Stomach smooth muscle (tissue), 2 donors: Measurements from ENCODE around the gene LTB4R2.

Experiments used
- H3K27ac ChIP-seq: one replicate; pipeline ENCODE4 v1.7.0; 2013; ENCODE audit warnings: mild to moderate bottlenecking, low read length, inconsistent platforms
- H3K27me3 ChIP-seq, 2 donors: one replicate each; pipeline ENCODE4 v1.7.0; 2013; ENCODE audit warnings: low read length in 2 of 2; ENCODE audit not compliant: insufficient read depth in 2 of 2, control insufficient read depth in 1 of 2
- H3K36me3 ChIP-seq, 2 donors: one replicate each; pipeline ENCODE4 v1.7.0; 2013; ENCODE audit warnings: low read length in 2 of 2; ENCODE audit not compliant: control insufficient read depth in 2 of 2, insufficient read depth in 2 of 2
- H3K4me1 ChIP-seq: one replicate; pipeline ENCODE4 v1.7.0; 2013; ENCODE audit warnings: low read length; ENCODE audit not compliant: control insufficient read depth, insufficient read depth
- H3K4me3 ChIP-seq, 2 donors: one replicate each; pipeline ENCODE4 v1.7.0; 2013; ENCODE audit warnings: low read length in 2 of 2
- H3K9ac ChIP-seq, 2 donors: one replicate each; pipeline ENCODE4 v1.7.0; 2013; ENCODE audit warnings: low read length in 2 of 2, mild to moderate bottlenecking in 1 of 2
- H3K9me3 ChIP-seq, 2 donors: one replicate each; pipeline ENCODE4 v1.7.0; 2013; ENCODE audit warnings: low read length in 2 of 2; ENCODE audit not compliant: control insufficient read depth in 2 of 2
- donor health status: healthy.
- donor health status: Pancreatic carcinoma.

The LTB4R2 gene

DNA sequence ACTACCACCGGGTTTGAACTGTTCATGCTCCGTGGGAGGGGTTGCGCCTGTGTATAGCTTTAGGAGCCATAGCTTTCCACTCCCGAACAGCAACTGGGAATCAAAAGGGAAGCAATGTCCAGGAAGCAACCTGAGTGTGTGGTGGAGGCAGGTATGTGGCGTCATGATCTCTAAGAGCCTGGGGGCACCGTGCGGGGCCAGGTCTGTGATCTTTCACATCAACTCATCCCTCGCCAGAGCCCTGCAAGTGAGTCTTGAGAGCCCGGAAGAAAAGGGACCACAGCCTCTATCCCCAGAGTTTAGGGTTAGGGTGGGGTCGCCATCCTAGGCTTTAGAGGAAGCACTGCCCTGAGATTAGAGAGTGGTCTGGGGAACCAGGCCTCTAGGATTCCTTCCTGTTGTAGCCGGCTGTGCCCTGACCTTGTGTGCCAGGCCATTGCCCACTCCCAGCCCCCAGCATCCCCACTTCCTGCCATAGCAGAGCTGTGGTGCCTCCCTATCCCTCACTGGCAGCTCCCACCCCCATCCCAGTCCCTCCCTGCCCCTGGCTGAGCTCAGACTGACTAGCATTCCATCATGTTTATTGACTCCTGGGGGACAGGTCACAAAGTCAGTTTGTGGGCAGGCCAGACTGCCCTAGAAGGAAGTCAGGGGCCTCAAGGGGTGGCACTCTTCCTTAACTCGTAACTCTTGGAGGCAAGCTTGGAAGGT is 25.7 kb downstream of the LTB4R2 start:
- no peak overlapping the region for H3K9ac ChIP-seq
- H3K4me3 ChIP-seq, result peak overlapping the region in 1 of 2 donors; percentile 64
- peaks cover 30% of the 10 kb centered on the region for H3K4me1 ChIP-seq
- H3K27ac ChIP-seq, result no peak overlapping the region
- H3K36me3 ChIP-seq, result no peaks in the 10 kb centered on the region
- H3K9me3 ChIP-seq, result no peaks in the 10 kb centered on the region
- peaks cover 46 to 50% of the 10 kb centered on the region in 2 donors for H3K27me3 ChIP-seq

DNA sequence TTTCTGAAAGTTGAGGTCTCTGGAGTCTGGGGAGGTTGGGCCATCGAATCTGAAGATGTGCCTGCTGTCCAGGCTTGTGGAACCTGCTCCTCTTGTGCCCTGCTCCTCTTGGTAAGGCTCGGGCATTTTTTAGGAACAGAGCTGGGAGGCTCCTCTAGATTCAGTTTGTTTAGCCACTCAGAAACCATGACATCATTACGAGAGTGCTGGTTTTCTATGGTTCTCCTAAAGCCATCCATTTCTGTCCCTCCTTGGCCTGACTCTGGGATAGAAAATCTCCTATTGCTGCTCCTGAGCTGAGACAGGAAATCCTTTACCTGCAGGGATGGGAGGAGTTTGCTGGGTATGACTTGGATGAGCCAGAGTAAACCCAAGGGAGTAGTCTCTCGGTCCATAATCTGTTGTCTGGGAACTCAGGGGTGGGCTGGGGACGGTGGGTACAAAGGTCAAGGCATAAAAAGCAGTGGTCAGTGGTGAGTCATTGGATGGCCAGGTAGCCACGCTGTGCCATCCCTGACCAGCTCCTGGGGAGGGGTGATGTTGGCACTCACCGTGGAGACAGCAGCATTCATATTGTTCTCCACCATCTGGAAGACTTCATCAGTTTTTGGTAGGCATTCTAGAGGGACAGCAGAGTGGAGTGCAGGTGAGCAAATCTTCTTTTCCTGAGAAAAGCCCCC is 27.3 kb downstream of the LTB4R2 start:
- Histone ChIP-seq H3K9me3 (no peaks in the 10 kb centered on the region), H3K4me3 (no peak overlapping the region), H3K36me3 (no peaks in the 10 kb centered on the region), H3K4me1 (peaks cover 22% of the 10 kb centered on the region), H3K9ac (no peak overlapping the region), H3K27me3 (peaks cover 42 to 48% of the 10 kb centered on the region in 2 donors), H3K27ac (no peak overlapping the region)

DNA sequence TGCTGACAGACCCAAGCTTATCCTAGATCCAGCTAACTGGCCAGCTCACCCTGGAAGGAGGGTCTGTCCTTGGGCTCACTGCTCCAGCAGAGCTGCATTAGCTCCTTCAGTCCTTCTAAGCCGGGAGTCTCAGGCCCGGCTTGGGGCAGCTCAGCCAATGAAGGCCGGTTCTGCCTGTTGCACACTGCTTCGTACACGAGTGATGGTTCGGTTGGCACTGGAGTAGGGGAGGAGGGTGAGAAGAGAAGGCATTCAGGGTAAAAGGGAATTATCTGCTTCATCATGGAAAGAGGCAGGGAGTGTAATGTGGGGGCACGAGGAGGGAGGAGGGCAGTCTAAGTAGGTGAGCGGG is 27.9 kb downstream of the LTB4R2 start:
- Histone ChIP-seq H3K4me1 (peaks cover 17% of the 10 kb centered on the region), H3K4me3 (no peak overlapping the region)

DNA sequence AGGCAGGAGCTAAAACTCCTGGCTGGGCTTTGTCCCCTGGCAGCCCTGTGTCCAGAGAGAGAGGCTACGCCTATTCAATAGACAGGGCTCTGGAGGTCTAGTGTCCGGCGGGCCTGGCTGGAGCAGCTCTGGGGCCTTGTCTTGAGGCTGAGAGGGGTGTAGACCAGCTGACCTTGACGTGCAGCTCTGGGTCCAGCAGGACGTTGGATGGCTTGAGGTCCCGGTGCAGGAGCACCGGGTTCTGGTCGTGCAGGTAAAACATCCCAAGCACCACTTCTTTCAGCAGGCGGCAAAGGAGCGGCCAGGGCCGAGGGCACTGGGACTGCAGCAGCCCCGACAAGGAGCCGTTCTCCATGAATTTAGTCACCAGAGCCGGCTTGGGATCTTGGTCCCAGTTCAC is 28.9 kb downstream of the LTB4R2 start:
- Histone ChIP-seq H3K9ac (no peak overlapping the region), H3K4me1 (peaks cover 10% of the 10 kb centered on the region), H3K27me3 (peaks cover 34 to 38% of the 10 kb centered on the region in 2 donors), H3K4me3 (peak overlapping the region; percentile 46 to 61), H3K9me3 (no peaks in the 10 kb centered on the region), H3K36me3 (no peaks in the 10 kb centered on the region), H3K27ac (peak overlapping the region; percentile 24)

More for the DNA sequence above, 27.9 kb downstream of the LTB4R2 start:
- H3K27ac ChIP-seq, result no peak overlapping the region
- H3K27me3 ChIP-seq, result peaks cover 36 to 43% of the 10 kb centered on the region in 2 donors
- no peaks in the 10 kb centered on the region for H3K9me3 ChIP-seq
- H3K9ac ChIP-seq, result no peak overlapping the region
- H3K36me3 ChIP-seq, result no peaks in the 10 kb centered on the region

DNA sequence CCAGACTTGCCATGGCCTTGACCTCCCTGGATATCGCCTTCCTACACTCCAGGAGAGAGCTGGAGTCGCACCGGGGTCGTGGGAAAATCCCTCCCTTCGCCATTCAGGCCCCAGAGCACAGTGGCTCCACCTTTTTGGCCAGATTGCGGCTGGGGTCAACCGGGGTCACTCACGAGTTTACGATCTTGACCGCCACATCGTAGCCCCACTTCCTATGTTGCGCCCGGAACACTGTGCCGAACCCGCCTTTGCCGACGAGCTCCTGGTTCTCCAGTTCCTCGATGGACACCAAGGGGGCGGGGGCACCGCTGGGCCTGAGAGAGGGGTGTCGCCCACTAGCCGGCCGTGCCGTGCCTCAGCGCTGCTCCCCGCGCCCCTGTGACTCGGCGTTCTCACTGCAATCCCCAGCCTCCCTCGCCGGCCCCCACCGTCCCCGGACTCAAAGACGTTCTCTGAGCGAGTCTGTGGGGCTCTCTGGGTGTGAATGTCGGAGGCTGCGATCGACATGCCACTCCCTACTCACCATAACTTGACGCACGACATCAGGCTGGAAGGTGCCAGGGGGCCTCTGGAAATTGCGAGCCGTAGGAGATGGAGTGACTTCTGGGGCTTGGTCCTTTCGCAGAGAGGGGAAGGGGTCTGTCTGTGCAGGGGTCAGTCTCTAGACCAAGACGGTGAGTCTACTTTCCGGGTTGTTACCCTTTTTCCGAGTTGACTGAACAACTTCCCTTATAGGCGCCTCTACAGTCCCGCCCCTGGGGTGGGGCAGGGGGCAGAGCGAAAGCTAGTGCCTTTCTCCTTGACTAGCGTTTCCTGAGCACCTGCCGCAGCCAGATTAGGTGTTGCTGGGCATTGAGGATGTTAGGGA is 29.6 kb downstream of the LTB4R2 start, which contains the start of gene RIPK3:
Gene RIPK3 (minus strand): TSS at position 708 of the 868 bp plus-strand sequence. CDS start 165 bp downstream, at position 543.
- Histone ChIP-seq H3K4me1 (peaks cover 4% of the 10 kb centered on the region), H3K4me3 (peak within 1 kb of the TSS; percentile 46 to 61), H3K9ac (no peak within 1 kb of the TSS), H3K27me3 (peaks cover 28 to 32% of the 10 kb centered on the region in 2 donors), H3K9me3 (no peaks in the 10 kb centered on the region), H3K27ac (peak within 1 kb of the TSS; percentile 24), H3K36me3 (no peaks in the 10 kb centered on the region)

DNA sequence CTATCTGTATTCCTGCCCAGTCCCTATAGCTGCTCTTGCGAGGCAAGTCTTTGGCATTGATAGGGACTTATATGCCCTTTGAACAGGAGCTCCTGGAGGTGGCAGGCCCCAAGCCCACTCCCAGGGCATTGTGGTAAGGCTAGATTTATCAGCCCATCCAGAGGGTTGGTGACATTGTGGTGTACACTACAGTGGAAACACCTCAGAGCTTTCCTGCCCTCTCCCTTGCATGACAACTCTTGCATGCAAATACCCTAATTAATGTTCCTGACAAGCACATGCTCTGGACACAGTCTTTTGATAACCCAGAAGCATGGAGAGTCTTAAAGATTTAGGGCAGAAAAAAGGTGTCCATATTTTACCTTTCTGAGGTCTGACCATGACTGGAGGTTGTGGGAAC is 30.7 kb downstream of the LTB4R2 start:
- Histone ChIP-seq H3K9ac (no peak overlapping the region), H3K36me3 (no peaks in the 10 kb centered on the region), H3K4me3 (no peak overlapping the region), H3K27me3 (peaks cover 17 to 24% of the 10 kb centered on the region in 2 donors), H3K4me1 (peaks cover 2% of the 10 kb centered on the region), H3K27ac (no peak overlapping the region), H3K9me3 (no peaks in the 10 kb centered on the region)

DNA sequence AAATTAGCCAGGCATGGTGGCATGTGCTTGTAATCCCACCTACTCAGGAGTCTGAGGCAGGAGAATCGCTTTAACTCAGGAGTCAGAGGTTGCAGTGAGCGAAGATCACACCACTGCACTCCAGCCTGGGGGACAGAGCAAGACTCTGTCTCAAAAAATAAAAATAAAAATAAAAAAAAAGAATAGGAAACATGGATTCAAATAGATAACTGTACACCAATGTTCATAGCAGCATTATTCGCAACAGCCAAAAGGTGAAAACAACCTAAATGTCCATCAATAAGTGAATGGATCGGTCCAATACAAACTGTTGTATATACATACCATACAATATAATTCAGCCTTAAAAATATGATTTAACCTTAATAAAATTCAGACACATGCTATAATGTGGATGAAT is 32.9 kb downstream of the LTB4R2 start:
- Histone ChIP-seq H3K9me3 (no peaks in the 10 kb centered on the region), H3K4me3 (no peak overlapping the region), H3K9ac (no peak overlapping the region), H3K27me3 (peaks cover 11 to 12% of the 10 kb centered on the region in 2 donors), H3K4me1 (peaks cover 2% of the 10 kb centered on the region), H3K36me3 (no peaks in the 10 kb centered on the region), H3K27ac (no peak overlapping the region)

DNA sequence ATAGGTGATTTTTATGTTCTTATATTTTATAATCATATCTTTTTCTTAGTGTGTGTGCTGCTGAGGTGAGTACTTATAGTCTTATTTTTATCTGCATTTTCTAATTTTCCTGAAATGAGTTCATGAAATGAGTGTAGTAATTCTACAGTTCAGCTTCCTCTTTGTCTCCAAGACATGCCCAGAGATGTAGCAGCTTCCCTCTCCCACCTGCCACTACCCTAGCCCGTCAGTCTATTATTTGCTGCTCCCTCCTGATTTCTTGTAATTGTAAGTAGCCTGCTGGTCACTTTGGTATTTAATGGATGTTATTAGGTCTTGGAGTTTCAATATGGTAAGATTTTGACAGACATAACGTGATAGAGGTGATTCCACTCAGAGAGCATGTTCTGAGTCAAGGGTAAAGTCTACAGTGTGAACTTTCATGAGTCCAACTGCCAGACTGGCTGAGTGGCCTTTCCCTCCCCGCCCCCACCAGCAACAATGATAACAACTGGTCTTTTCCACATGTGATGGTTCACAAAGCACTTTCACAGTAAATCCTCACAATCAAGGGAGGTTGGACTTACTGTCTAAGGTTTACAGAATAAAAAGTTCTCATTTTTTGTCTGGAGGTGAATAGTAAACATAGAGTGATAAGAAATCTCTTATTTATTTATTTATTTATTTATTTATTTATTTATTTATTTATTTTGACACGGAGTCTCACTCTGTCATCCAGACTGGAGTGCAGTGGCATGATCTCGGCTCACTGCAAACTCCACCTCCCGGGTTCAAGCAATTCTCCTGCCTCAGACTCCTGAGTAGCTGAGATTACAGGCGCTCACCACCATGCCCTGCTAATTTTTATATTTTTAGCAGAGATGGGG is 34.1 kb downstream of the LTB4R2 start:
- H3K9me3 ChIP-seq, result no peaks in the 10 kb centered on the region

DNA sequence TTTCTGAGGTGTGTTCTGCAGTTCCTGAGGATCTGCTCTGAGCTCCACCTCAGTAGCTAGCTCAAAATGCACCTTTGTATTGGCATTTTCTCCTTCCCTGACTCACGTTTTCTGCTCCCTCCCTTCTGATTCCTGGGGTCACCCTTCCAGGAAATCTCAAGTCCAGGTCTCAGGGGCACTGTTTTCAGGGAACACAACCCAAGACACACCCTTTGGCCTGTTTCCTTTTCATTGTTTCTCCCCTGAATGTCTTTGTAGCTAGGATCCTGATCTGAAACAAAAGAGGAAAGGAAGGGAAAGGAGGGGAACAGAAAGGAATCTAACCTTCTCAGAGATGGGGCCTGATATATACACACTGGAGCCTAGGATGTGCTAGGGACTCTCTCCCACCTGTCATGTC is 37.2 kb downstream of the LTB4R2 start:
- H3K27me3 ChIP-seq, result peaks cover 0 to 11% of the 10 kb centered on the region in 2 donors
- H3K27ac ChIP-seq, result no peak overlapping the region
- H3K4me1 ChIP-seq, result no peaks in the 10 kb centered on the region
- H3K36me3 ChIP-seq, result no peaks in the 10 kb centered on the region
- no peaks in the 10 kb centered on the region for H3K9me3 ChIP-seq
- no peak overlapping the region for H3K4me3 ChIP-seq
- no peak overlapping the region for H3K9ac ChIP-seq

More for the DNA sequence above, 34.1 kb downstream of the LTB4R2 start:
- H3K4me3 ChIP-seq, result no peak overlapping the region
- peaks cover 7 to 9% of the 10 kb centered on the region in 2 donors for H3K27me3 ChIP-seq
- H3K36me3 ChIP-seq, result no peaks in the 10 kb centered on the region
- H3K4me1 ChIP-seq, result peaks cover 2% of the 10 kb centered on the region
- no peak overlapping the region for H3K9ac ChIP-seq
- H3K27ac ChIP-seq, result no peak overlapping the region

DNA sequence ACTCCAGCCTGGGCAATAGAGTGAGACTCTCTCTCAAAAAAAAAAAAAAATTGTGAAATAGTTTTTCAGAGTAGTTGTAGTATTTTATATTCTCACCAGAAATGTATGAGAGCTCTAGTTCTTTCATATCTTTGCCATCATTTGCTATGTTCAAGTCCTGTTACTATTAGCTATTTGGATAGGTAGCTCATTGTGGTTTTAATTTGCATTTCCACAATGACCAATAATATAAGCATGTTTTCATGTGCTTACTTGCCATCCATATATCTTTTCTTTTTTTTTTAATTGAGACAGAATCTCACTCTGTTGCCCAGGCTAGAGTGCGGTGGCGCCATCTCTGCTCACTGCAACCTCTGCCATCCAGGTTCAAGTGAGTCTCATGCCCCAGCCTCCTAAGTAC is 38.2 kb downstream of the LTB4R2 start:
- no peaks in the 10 kb centered on the region for H3K4me1 ChIP-seq
- no peak overlapping the region for H3K9ac ChIP-seq
- H3K27ac ChIP-seq, result no peak overlapping the region
- H3K27me3 ChIP-seq, result peaks cover 0 to 11% of the 10 kb centered on the region in 2 donors
- no peak overlapping the region for H3K4me3 ChIP-seq
- H3K36me3 ChIP-seq, result no peaks in the 10 kb centered on the region
- H3K9me3 ChIP-seq, result no peaks in the 10 kb centered on the region
